CD4-positive, alpha-beta T cell treated with Interferon alpha-2 for 1 hour (primary cell): ENCODE data around the gene SPATA9.
"Not testable (repeated sequence)": the region's sequence is repeated elsewhere in the genome, so short reads cannot be mapped to it uniquely, and the experiment has no call there.

Source experiments
- DNase-seq, 2 donors: peaks; one replicate each; pipeline ENCODE4 v3.0.0-alpha.2; 2020 to 2022

Gene SPATA9

GRCh38 chr5:95672641-95673040 is 10.2 kb downstream of the SPATA9 start:
- no peak for DNase-seq

- no peak for DNase-seq
Measured at GRCh38 chr5:95671826-95672225, 11.0 kb downstream of the SPATA9 start.

DNA sequence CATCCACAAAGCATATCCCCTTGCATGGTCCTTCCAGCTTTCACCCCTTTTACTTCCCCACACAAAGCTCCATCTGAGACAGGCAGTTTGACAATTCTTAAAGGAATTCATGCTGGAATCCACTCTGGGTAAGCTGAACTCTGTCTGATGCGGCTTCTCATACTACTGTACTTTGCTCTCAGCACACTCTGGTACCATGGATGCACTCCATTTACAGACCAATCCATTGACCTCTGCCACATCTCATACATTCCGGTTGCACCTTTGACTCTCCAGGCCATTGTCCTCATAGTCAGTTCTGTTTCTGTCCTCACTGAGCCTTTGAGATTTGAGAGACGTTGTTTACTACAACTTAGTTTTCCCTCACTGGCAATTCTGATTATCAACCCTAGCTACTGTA is 12.2 kb downstream of the SPATA9 start:
- DNase-seq: no peak

DNA sequence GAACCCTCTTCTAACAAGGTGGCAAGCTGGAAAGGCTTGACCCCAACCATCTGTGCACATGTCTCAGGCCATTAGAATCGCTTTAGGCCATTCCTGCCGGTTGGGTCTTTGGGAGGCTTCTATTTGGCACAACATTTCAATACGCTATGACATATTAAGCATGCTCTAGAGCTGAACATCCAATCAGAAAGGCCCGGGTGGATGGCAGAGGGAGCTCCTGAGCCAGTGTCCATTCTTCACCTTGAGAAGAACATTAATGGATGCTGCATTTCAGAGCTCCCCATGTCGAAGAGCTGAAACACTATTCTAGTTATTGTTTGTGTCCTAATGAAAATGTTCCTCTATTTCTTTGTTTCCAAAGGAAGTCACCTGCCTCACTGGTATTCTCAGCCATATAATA is 12.8 kb downstream of the SPATA9 start:
- no peak for DNase-seq

DNA sequence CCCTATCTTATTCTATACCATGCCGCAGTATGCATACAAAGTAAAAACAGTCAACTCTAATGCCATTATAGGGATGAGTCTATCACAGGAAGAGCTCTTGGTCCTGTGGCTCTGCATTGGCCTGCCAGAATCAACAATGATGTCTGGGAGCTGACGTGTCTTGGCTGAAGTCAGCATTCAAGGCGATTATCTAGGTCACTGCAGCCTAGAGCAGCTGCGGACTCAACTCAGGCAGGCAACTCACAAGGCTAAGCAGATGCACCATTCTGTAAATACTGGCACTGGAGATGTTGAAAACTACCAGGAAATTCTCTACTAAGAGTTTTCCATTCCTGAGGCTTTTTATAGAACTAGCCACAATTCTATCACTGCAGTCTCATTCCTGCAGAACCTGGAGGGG is 13.3 kb downstream of the SPATA9 start:
- DNase-seq: no peak

DNA sequence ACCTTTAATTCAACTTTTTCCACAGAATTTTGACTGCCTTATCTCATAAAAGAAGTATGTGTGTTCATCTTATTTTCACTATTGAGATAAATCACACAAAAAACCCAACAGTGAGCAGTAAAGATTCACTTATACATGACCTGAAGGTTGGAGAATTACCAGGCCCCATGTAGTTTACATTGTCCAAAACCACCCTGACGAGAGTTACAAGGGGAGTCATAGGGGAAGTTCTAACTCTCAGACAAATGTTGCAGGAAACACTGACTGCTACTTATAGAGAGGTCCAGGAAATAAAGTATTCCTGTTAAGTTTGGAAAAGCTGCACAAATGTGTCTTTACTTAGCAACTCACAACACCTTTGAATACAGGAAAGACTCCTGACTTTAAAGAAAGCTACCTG is 14.1 kb downstream of the SPATA9 start:
- no peak for DNase-seq

DNA sequence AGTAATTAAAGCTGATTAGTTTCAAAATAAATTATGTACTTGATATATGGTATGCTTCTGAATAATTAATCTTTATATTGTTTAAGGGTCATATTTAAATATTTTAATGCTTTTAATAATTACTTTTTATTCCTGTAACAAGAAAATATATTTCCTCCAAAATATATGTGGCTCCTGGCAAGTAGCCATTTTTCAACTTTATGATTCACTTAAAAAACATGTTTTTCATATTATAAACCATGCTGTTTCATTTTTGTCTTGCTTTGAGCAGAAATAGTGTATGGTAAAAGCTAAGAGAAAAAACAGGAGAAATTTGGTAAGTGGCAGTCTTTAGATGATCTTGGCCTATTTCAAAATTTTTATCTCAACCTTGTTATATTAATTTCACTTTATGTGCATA is 14.6 kb downstream of the SPATA9 start:
- DNase-seq: no peak

DNA sequence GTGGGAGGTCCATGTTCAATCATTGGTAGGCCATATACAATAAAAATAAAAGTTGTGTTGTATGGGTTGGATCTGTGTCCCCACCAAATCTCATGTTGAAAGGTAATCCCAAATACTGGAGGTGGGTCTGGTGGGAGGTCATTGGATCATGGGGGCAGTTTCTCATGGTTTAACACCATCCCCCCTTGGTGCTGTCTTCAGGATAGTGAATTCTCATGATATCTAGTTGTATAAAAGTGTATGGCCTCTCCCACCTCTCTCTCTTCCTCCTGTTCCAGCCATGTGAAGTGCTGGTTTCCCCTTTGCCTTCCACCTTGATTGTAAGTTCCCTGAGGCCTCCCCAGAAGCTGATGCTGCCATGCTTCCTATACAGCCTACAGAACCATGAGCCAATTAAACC is 15.1 kb downstream of the SPATA9 start:
- no peak for DNase-seq

DNA sequence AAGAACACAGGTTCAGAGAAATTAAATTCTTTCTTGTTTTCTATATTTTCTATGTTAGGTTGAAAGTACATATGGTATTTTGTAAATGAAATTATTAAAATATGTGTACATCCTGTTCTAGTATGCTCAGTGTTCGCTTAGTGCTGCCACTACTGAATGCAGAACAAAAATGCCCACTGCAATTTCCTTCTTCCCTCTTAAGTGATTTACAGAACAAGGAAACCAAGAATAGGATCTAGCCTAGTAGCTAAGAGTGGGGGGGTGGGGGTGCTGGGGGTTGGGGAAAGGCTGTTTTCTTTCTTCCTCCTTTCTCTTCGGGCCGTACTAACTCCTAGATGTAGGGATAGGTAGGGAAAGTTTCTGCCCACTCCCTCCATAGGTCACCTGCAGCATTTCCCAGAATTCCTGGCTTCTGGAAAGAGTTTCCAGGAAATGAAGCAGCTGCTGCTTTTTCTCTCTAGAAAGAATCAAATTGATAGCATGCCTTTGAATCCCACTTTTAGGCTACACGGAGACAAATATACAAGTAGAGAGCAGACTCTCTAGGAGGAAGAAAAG is 15.7 kb downstream of the SPATA9 start:
- no peak for DNase-seq

DNA sequence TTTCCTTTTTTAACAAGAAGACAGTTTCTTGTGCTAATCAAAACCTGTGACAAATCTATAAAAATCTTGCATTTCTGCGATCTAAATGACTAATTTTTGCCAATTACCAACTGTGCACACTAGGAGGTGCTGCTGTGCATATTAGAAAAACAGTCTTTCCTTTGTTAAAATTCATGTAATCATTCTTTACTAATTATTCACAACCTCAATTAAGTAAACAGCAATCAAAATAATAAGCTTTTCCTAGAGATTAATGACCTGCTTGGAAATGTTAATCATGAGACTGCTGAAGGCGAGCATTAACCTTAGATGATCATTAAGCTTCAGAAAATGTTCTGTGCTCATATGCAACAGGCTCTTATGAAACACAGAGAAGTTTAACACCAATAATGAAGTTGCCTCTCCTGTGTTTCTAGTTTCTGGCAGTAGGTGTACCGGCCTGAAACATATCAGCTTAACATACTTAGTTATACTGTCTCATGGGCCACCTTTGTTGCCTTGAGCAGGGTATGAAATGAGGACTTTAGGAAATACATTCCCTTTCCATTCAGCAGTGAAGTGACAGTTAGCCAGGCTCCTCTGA is 18.5 kb downstream of the SPATA9 start:
- peak; percentile 10 to 53 for DNase-seq

DNA sequence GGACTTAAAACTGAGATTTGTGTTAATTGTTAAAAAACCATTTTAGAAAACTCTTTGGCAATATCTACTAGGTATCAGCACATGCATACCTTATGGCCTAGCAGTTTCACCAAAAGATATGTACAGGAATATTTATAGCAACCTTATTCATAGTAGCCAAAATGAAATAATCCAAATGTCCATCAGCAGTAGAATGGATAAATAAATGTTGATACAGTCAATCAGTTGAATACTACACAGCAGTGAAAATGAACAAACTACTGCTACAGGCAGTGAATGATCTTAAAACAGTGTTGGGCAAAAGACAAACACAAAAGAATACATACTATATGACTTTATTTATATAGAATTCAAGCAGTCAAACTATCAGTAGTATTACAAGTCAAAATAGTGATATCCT is 19.8 kb downstream of the SPATA9 start:
- no peak for DNase-seq

- no peak for DNase-seq
Measured at GRCh38 chr5:95660060-95660459, 22.7 kb downstream of the SPATA9 start.

DNA sequence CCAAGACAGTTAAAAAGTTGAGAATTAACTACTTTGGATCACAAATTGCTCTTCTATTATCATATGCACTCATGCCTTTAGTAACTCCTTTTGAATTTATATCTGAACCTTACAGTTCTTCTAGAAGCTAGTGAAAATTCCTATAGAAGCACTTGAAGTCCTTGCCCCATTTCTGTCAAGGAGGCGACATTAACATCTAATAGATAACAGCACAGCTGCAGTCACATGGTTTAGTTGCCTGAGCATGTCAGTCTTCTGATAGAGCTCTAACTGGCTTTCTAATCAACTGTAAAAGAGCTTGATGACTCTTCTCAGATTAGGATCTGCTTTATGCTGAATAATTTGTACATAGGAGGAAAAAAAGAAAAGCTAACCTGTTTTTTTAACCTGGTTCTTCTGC is 27.2 kb downstream of the SPATA9 start:
- no peak for DNase-seq

DNA sequence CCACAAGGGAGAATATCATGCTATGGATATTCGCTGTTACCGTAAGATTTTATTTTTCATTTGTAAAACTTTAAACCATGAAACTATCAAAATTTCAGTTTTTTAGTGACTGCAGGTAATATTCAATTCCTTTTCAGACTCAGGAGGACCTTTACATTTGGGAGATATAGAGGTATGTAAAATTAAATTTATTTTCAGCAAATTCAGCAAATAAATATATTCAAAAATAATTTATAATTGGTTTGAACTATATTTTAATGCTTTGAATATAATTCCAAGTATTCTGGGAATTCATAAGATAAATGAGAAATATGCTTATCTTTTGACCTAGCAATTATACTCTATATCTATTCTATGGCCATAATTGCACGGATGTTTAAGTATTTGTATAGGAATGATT is 28.6 kb downstream of the SPATA9 start:
- DNase-seq: no peak

DNA sequence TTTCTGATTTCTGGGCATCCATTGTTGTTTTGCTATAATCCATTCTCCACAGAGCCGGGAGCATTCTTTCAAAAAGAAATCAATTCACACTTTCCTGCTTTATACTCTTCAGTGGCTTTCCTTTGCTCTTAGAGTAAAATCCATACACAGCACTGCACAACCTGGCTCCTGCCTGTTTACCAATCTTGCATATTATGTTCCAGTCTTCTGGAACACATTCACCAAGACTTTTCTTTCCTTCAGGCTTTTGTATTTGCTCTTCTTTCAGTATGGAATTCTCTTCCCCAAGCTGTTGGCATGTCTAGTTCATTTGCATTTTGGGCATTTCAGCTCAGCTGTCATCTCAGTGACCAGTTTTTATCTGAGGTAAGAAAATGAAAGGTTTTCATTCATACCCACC is 29.9 kb downstream of the SPATA9 start:
- no peak for DNase-seq

GRCh38 chr5:95649842-95650620 is 32.8 kb downstream of the SPATA9 start:
- no peak for DNase-seq

DNA sequence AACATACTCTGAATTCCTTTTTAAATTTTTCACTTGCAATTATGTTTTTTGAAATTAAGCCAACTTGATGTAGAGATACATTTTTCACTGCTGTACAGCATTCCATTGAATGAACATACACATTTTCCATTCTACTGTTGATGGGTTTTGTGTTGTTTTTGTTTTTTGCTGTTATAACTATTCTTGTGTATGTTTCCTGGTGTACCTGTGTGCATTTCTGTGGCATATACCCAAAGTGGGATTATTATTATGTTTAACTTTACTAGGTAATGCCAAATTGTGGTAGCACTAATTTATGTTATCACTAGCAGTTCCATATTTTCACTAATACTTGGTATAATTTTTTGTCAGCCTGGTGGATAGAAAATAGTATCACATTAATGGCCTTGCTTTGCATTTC is 33.5 kb downstream of the SPATA9 start:
- DNase-seq: no peak

DNA sequence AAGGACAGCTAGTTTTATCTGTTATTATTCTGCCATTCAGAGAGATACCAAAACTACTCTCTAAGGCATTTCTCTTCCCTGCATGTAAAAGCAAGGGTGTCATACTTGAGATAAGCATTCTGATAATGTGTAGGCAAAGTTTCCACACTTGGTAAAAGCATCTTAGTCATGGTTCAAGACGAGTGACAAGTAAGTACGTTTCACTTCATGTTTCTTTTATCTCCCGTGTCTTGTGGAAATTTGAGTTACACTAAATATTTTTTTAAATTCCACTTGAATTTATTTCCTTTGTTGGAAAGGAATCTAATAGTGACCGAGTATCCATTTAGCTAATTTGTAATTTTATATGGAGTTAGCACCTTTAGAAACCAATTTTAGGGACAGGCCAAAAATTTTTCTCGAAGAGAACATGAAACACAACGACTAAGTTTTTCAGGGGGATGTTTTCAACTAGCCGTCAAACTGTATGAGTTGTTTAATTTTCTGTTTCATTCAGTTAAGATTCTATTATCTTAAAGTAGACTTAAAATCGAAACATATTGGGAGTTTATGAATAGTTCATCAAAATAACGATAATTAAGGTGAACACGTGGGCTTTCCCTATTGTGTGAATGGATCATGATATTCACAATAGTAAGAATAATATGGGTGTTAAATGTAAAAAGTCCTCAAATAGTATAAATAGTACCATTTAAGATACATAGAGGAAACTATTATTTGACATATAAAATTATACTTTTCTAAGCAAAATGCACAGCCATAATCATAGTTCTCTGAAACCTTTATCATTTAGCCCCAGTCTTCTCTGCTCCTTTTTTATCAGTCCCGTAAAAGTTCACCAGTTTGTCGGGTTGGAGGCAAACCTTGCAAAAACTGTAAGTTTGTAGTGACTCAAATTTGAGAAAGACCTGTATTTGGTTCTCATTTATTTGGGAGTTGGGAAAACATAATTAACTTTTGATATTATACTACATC is 34.6 kb downstream of the SPATA9 start:
- no peak for DNase-seq

- peak; percentile 95 to 96 for DNase-seq
Measured at GRCh38 chr5:95646569-95647431, 36.0 kb downstream of the SPATA9 start, which contains the start of gene RFESD. Gene RFESD (plus strand): TSS chr5:95646777. CDS start chr5:95652272, 5,495 bp downstream.

GRCh38 chr5:95646226-95646568 is 36.6 kb downstream of the SPATA9 start:
- DNase-seq: not testable (repeated sequence)

GRCh38 chr5:95644351-95645042 is 38.3 kb downstream of the SPATA9 start:
- peak; percentile 51 to 75 for DNase-seq

GRCh38 chr5:95643152-95643551 is 39.6 kb downstream of the SPATA9 start:
- no peak for DNase-seq
